ENCODE data around the gene PTPRU. TPM values are rescaled to one million over a fixed set of nuclear protein-coding genes. Genes with fewer than 3 reads are reported as not detected.

The PTPRU gene
- total RNA-seq, 1 experiment from 2014 or later: 40.7 TPM

GRCh38 chr1:29362764-29363163 is 126.4 kb downstream of the PTPRU start:
- ChIA-PET CTCF (no interaction called here), POLR2A (no interaction called here), RAD21 (ENCODE audit: low non-redundant PET in 1 of 2, low total read pairs in 2 of 2, uncharacterized antibody in 2 of 2, unreplicated experiment in 2 of 2) (no interaction called here)
- no peak overlapping the region for H2AFZ ChIP-seq (ENCODE audit: low read depth, low read length, poor library complexity, severe bottlenecking)
- H3K27ac ChIP-seq (ENCODE audit: low read depth, low read length): no peak overlapping the region
- BruUV-seq (replicated peaks): no TSS peak
- H3K36me3 ChIP-seq (ENCODE audit: control insufficient read depth in 1 of 2, insufficient read depth in 2 of 2, low read length in 2 of 2): no peaks in the 10 kb centered on the region
- H3K9ac ChIP-seq (ENCODE audit: low read length): no peak overlapping the region
- H3K9me2 ChIP-seq (ENCODE audit: insufficient read depth): no peaks in the 10 kb centered on the region
- ATAC-seq (no peak), DNase-seq (ENCODE audit: low read depth, low spot score) (no peak)
- no peaks in the 10 kb centered on the region for H4K20me1 ChIP-seq (ENCODE audit: insufficient read depth)
- no peaks in the 10 kb centered on the region for H3K27me3 ChIP-seq (ENCODE audit: insufficient read depth, low read length)
- no peaks in the 10 kb centered on the region for H3K9me3 ChIP-seq (ENCODE audit: control insufficient read depth in 1 of 2, insufficient read depth in 1 of 2, low read depth in 1 of 2, low read length in 2 of 2)
- no peak overlapping the region for H3K4me3 ChIP-seq (replicated peaks in 1 of 2; ENCODE audit: low read depth in 1 of 2, low read length in 2 of 2)
- H3K79me2 ChIP-seq (ENCODE audit: insufficient read depth, low read length): no peaks in the 10 kb centered on the region
- TF ChIP-seq EZH2 (IDR thresholded peaks at IDR 0.05) (no peak), POLR2A (IDR thresholded peaks at IDR 0.05; ENCODE audit: borderline replicate concordance, extremely low read depth, insufficient read depth, insufficient read length) (no peak), RAD21 (IDR thresholded peaks at IDR 0.05; ENCODE audit: low read depth) (no peak), ZNF274 (IDR thresholded peaks at IDR 0.05; ENCODE audit: low read depth, low read length) (no peak), EZH2phosphoT487 (IDR thresholded peaks at IDR 0.05; ENCODE audit: borderline replicate concordance) (no peak), TCF7L2 (IDR thresholded peaks at IDR 0.05; ENCODE audit: borderline replicate concordance, extremely low read depth, insufficient read depth, insufficient read length) (no peak), POLR2AphosphoS5 (IDR thresholded peaks at IDR 0.05; ENCODE audit: low read depth, low read length) (no peak), EGR1 (IDR thresholded peaks at IDR 0.05; ENCODE audit: low read depth) (no peak), SIN3A (IDR thresholded peaks at IDR 0.05; ENCODE audit: low read depth) (no peak), JUND (IDR thresholded peaks at IDR 0.05) (no peak), CBX3 (IDR thresholded peaks at IDR 0.05; ENCODE audit: low read depth) (no peak), CEBPB (IDR thresholded peaks at IDR 0.05; ENCODE audit: low read depth) (no peak), ZFX (IDR thresholded peaks at IDR 0.05) (no peak), FOSL1 (IDR thresholded peaks at IDR 0.05; ENCODE audit: low read depth) (no peak)
- TF ChIP-seq, protein P1, sequence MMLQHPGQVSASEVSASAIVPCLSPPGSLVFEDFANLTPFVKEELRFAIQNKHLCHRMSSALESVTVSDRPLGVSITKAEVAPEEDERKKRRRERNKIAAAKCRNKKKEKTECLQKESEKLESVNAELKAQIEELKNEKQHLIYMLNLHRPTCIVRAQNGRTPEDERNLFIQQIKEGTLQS (IDR thresholded peaks at IDR 0.05): no peak
- TF ChIP-seq, protein P2, sequence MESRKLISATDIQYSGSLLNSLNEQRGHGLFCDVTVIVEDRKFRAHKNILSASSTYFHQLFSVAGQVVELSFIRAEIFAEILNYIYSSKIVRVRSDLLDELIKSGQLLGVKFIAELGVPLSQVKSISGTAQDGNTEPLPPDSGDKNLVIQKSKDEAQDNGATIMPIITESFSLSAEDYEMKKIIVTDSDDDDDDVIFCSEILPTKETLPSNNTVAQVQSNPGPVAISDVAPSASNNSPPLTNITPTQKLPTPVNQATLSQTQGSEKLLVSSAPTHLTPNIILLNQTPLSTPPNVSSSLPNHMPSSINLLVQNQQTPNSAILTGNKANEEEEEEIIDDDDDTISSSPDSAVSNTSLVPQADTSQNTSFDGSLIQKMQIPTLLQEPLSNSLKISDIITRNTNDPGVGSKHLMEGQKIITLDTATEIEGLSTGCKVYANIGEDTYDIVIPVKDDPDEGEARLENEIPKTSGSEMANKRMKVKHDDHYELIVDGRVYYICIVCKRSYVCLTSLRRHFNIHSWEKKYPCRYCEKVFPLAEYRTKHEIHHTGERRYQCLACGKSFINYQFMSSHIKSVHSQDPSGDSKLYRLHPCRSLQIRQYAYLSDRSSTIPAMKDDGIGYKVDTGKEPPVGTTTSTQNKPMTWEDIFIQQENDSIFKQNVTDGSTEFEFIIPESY (IDR thresholded peaks at IDR 0.05; ENCODE audit: extremely low read depth, insufficient replicate concordance, low read length): no peak
- TF ChIP-seq, protein P3, sequence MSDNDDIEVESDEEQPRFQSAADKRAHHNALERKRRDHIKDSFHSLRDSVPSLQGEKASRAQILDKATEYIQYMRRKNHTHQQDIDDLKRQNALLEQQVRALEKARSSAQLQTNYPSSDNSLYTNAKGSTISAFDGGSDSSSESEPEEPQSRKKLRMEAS (IDR thresholded peaks at IDR 0.05): no peak
- TF ChIP-seq, protein P4, sequence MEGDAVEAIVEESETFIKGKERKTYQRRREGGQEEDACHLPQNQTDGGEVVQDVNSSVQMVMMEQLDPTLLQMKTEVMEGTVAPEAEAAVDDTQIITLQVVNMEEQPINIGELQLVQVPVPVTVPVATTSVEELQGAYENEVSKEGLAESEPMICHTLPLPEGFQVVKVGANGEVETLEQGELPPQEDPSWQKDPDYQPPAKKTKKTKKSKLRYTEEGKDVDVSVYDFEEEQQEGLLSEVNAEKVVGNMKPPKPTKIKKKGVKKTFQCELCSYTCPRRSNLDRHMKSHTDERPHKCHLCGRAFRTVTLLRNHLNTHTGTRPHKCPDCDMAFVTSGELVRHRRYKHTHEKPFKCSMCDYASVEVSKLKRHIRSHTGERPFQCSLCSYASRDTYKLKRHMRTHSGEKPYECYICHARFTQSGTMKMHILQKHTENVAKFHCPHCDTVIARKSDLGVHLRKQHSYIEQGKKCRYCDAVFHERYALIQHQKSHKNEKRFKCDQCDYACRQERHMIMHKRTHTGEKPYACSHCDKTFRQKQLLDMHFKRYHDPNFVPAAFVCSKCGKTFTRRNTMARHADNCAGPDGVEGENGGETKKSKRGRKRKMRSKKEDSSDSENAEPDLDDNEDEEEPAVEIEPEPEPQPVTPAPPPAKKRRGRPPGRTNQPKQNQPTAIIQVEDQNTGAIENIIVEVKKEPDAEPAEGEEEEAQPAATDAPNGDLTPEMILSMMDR (IDR thresholded peaks at IDR 0.05 in 2 of 3, conservative IDR thresholded peaks at IDR 0.05 in 1 of 3; ENCODE audit: borderline replicate concordance in 1 of 3, insufficient read depth in 1 of 3, low read depth in 2 of 3, low read length in 2 of 3): no peak
- H3K4me1 ChIP-seq (ENCODE audit: control insufficient read depth in 1 of 2, insufficient read depth in 2 of 2, low read length in 2 of 2): no peaks in the 10 kb centered on the region
- intact Hi-C loops (cut with micrococcal nuclease): no loop called here
- H3K4me2 ChIP-seq (ENCODE audit: low read length): no peak overlapping the region
